SH-SY5Y (cell line): ENCODE results near the gene CHFR.

Source experiments
- GATA2 ChIP-seq: IDR thresholded peaks from 2 replicates; pipeline ENCODE4 v1.6.1; 2011; ENCODE audit warnings: mild to moderate bottlenecking, low read depth, low read length
- GATA3 ChIP-seq: IDR thresholded peaks from 2 replicates; pipeline ENCODE4 v1.6.1; 2011; ENCODE audit warnings: low read depth, mild to moderate bottlenecking, low read length, moderate library complexity

- no peak for TF ChIP-seq GATA2
- no peak for TF ChIP-seq GATA3
Observed at GRCh38 chr12:132795847-132796246, 91.6 kb downstream of the CHFR start.
